GM12878 (cell line): Measurements from ENCODE around the gene CHST8. TPM values are rescaled to one million over a fixed set of nuclear protein-coding genes. Genes with fewer than 3 reads are reported as not detected.

Experiments
- ATAC-seq: fragments of 200-7000 bp; cut with Tn5 transposase; 3 replicates; pipeline ENCODE4 v1.9.1; 2020; ENCODE audit warnings: mild to moderate bottlenecking, moderate library complexity
- BruUV-seq: library from RNA; stranded (reverse); fragments of 400-500 nt; replicated peaks from 2 replicates; lab custom pipeline; 2021; lab: Mats Ljungman, UMichigan
- CTCF ChIA-PET: fragments of 300-600 bp; sonication (Branson Sonifier 250); formaldehyde crosslinking; extraction: SDS; loops from one replicate; lab custom pipeline; 2021; ENCODE audit warnings: inconsistent platforms; lab: Yijun Ruan, JAX
- POLR2A ChIA-PET: fragments of 350-600 bp; formaldehyde crosslinking; extraction: SDS; loops from one replicate; lab custom pipeline; 2021; ENCODE audit warnings: inconsistent platforms; lab: Charles Lee
- RAD21 ChIA-PET: fragments of 300-600 bp; sonication (Branson Sonifier 250); formaldehyde crosslinking; loops from one replicate; lab custom pipeline; 2023; ENCODE audit warnings: antibody characterized with exemption; ENCODE audit not compliant: unreplicated experiment; lab: Charles Lee
- SMC1A ChIA-PET: fragments of 300-600 bp; sonication (Branson Sonifier 250); formaldehyde crosslinking; loops from one replicate; lab custom pipeline; 2023; ENCODE audit not compliant: unreplicated experiment, uncharacterized antibody; lab: Charles Lee
- DNase-seq: peaks from one replicate; pipeline ENCODE4 v3.0.0-alpha.2; 2011; ENCODE audit warnings: low read depth, low spot score
- FAIRE-seq: peaks from 3 replicates; lab custom pipeline; 2011; peaks lifted over from hg19 to GRCh38; lab: Jason Lieb, UNC
- H2AFZ ChIP-seq: 2 replicates; pipeline ENCODE4 v1.6.0; 2011; ENCODE audit warnings: low read depth, low read length, control low read depth; ENCODE audit not compliant: control insufficient read depth
- H3K27ac ChIP-seq: 2 replicates; pipeline ENCODE4 v1.5.1; 2011; ENCODE audit warnings: control low read depth; ENCODE audit not compliant: control insufficient read depth, insufficient read depth
- H3K27me3 ChIP-seq, 2 experiments: replicated peaks in 1 of 2; 2 replicates each; pipeline versions ENCODE4 v1.6.0 to v1.6.1; 2011; ENCODE audit warnings: low read length in 1 of 2; ENCODE audit not compliant: control insufficient read depth in 2 of 2, insufficient read depth in 2 of 2
- H3K36me3 ChIP-seq, 2 experiments: 2 replicates each; pipeline ENCODE4 v1.5.1; 2011; ENCODE audit warnings: low read length in 1 of 2; ENCODE audit not compliant: control insufficient read depth in 2 of 2, insufficient read depth in 2 of 2
- H3K4me1 ChIP-seq: 2 replicates; pipeline ENCODE4 v1.6.1; 2011; ENCODE audit warnings: mild to moderate bottlenecking, low read length, moderate library complexity, mixed read lengths; ENCODE audit not compliant: control insufficient read depth, insufficient read depth
- H3K4me2 ChIP-seq: 2 replicates; pipeline ENCODE4 v1.6.0; 2011; ENCODE audit warnings: control low read depth; ENCODE audit not compliant: control insufficient read depth, insufficient read depth
- H3K4me3 ChIP-seq: fragments of 200-600 bp; sonication (generic); 2 replicates; pipeline ENCODE4 v1.5.1; 2016
- H3K79me2 ChIP-seq: 2 replicates; pipeline ENCODE4 v1.6.0; 2011; ENCODE audit warnings: low read length; ENCODE audit not compliant: control insufficient read depth, insufficient read depth
- H3K9ac ChIP-seq: 2 replicates; pipeline ENCODE4 v1.8.0; 2011; ENCODE audit warnings: low read length, control low read depth, mixed read lengths; ENCODE audit not compliant: control insufficient read depth, insufficient read depth
- H3K9me3 ChIP-seq: replicated peaks from 3 replicates; pipeline ENCODE4 v1.5.1; 2011; ENCODE audit warnings: mild to moderate bottlenecking, low read length; ENCODE audit not compliant: control insufficient read depth, insufficient read depth
- H4K20me1 ChIP-seq: 2 replicates; pipeline ENCODE4 v1.6.0; 2011; ENCODE audit not compliant: control insufficient read depth, insufficient read depth
- BCL3 ChIP-seq: IDR thresholded peaks from 2 replicates; pipeline ENCODE4 v1.6.1; 2011; ENCODE audit warnings: borderline replicate concordance, low read depth, mild to moderate bottlenecking, moderate library complexity, low read length; ENCODE audit not compliant: insufficient read depth, poor library complexity, severe bottlenecking
- E2F8 ChIP-seq: fragments of 450-650 bp; IDR thresholded peaks from 2 replicates; pipeline ENCODE4 v1.6.1; 2018; ENCODE audit warnings: mild to moderate bottlenecking, low read depth, moderate library complexity; ENCODE audit not compliant: partially characterized antibody
- E4F1 ChIP-seq: fragments of 450-650 bp; IDR thresholded peaks from 2 replicates; pipeline ENCODE4 v1.6.1; 2018; ENCODE audit warnings: borderline replicate concordance, mild to moderate bottlenecking; ENCODE audit not compliant: partially characterized antibody
- ELK1 ChIP-seq: IDR thresholded peaks from 2 replicates; pipeline ENCODE4 v1.6.1; 2012; ENCODE audit warnings: low read depth, low read length, improper control_type of control experiment
- ESRRA ChIP-seq: IDR thresholded peaks from 2 replicates; pipeline ENCODE4 v1.6.1; 2012; ENCODE audit warnings: mild to moderate bottlenecking, low read length, improper control_type of control experiment
- LARP7 ChIP-seq: fragments of 450-650 bp; IDR thresholded peaks from 2 replicates; pipeline ENCODE4 v1.6.1; 2017; ENCODE audit warnings: mild to moderate bottlenecking
- RUNX3 ChIP-seq: IDR thresholded peaks from 2 replicates; pipeline ENCODE4 v1.6.1; 2012; ENCODE audit warnings: low read length, inconsistent platforms
- SMAD1 ChIP-seq: fragments of 450-650 bp; IDR thresholded peaks from 2 replicates; pipeline ENCODE4 v1.6.1; 2018; ENCODE audit warnings: mild to moderate bottlenecking, low read depth; ENCODE audit not compliant: partially characterized antibody
- WGBS: methylation state at CpG from one replicate; pipeline ENCODE4 v1.1.6; 2016; ENCODE audit warnings: low lambda C conversion rate; ENCODE audit not compliant: insufficient replicate concordance, insufficient coverage; ENCODE audit errors: missing lambda C conversion rate; 5-methylcytosine and 5-hydroxymethylcytosine counted together
- in situ Hi-C: fragments of 300-500 bp; cut with MboI; formaldehyde crosslinking; loops from 9 replicates; pipeline ENCODE4 v1.14.3; 2018; ENCODE audit warnings: mixed read lengths
- intact Hi-C: fragments of 100-400 bp; cut with micrococcal nuclease; formaldehyde crosslinking; loops from one replicate; pipeline ENCODE4 v1.14.2; 2022; ENCODE audit not compliant: unreplicated experiment
- polyA plus RNA-seq, 11 experiments: library from polyadenylated mRNA; depleted of rRNA in 4 of 11; unstranded in 6 of 11; stranded (reverse) in 5 of 11; fragments of >200 nt; fragmentation: Nextera tagmentation in 4 of 11; fragmentation: Illumina TruSeq in 1 of 11; extraction: Ambion mirVana in 4 of 11; extraction: Trizol in 1 of 11; gene quantifications; 1 replicate in 1 of 11; 2 replicates in 10 of 11; pipeline versions ENCODE4 v1.2.1 to v1.2.3, GENCODE V29; 2011 to 2016; ENCODE audit warnings: inconsistent platforms in 2 of 11, missing spikeins in 2 of 11, low read depth in 1 of 11
- total RNA-seq, 4 experiments: library from RNA; depleted of rRNA in 3 of 4; stranded (reverse); fragments of >200 nt in 3 of 4; fragmentation: Illumina TruSeq in 1 of 4; extraction: Trizol in 1 of 4; gene quantifications; 2 replicates each; pipeline versions ENCODE4 v1.2.1 to v1.2.3, GENCODE V29; 2013 to 2021

The CHST8 gene
- total and polyA plus RNA-seq, 10 of the 15 experiments (the other 5 are each of a cell fraction or from before 2014, with no cell fraction given) = 0.06 TPM; not detected in 9

- intact Hi-C loops = no loop called here
- no TSS peak for BruUV-seq
- no peaks in the 10 kb centered on the region for H3K27me3 ChIP-seq
- no peaks in the 10 kb centered on the region for H4K20me1 ChIP-seq
- ChIA-PET POLR2A (no interaction called here), RAD21 (no interaction called here)
- TF ChIP-seq SMAD1 = no peak
- TF ChIP-seq, all 136 proteins: peak for 0
- Histone ChIP-seq H3K4me3 (no peak overlapping the region), H3K4me2 (no peak overlapping the region), H3K4me1 (no peaks in the 10 kb centered on the region), H3K79me2 (no peaks in the 10 kb centered on the region), H3K27ac (no peak overlapping the region), H2AFZ (no peak overlapping the region), H3K36me3 (no peaks in the 10 kb centered on the region), H3K9ac (no peak overlapping the region), H3K9me3 (no peaks in the 10 kb centered on the region)
- DNase-seq (no peak), FAIRE-seq (no peak), ATAC-seq (no peak)
- ChIA-PET CTCF (no interaction called here), SMC1A (no interaction called here)
- WGBS = 40% methylated on average over 3 of the region's 3 CpGs
- in situ Hi-C loops = no loop called here
These were observed 96.1 kb downstream of the CHST8 start for GRCh38 chr19:33717878-33718277.

GRCh38 chr19:33718651-33719254 lies 97.0 kb downstream of the CHST8 start:
- in situ Hi-C loops = no loop called here
- intact Hi-C loops = no loop called here
- 23% methylated on average over 11 of the region's 12 CpGs for WGBS
- Histone ChIP-seq H4K20me1 (no peaks in the 10 kb centered on the region), H2AFZ (no peak overlapping the region), H3K4me1 (no peaks in the 10 kb centered on the region), H3K4me3 (no peak overlapping the region), H3K9ac (no peak overlapping the region), H3K36me3 (no peaks in the 10 kb centered on the region), H3K27me3 (no peaks in the 10 kb centered on the region), H3K27ac (no peak overlapping the region), H3K9me3 (no peaks in the 10 kb centered on the region), H3K4me2 (no peak overlapping the region), H3K79me2 (no peaks in the 10 kb centered on the region)
- ChIA-PET CTCF (no interaction called here), RAD21 (no interaction called here), POLR2A (interaction anchor here (0.7 kb wide), 1 partner anchor 675 kb away, joined by 5 read pairs; no protein-coding TSS in a partner anchor), SMC1A (no interaction called here)
- no TSS peak for BruUV-seq
- DNase-seq (no peak), FAIRE-seq (no peak), ATAC-seq (no peak)
- TF ChIP-seq ESRRA (no peak), ELK1 (no peak), LARP7 (no peak), E4F1 (no peak), E2F8 (no peak), RUNX3 (no peak), BCL3 (no peak)
